Activated CD4-positive, alpha-beta memory T cell treated with anti-CD3 and anti-CD28 coated beads, Interleukin-2, amount 10 ng/mL, durations not matched to agents 7 days and 5 days (primary cell): ENCODE data around the gene NPR3. TPM values are rescaled to one million over a fixed set of nuclear protein-coding genes. Genes with fewer than 3 reads are reported as not detected.

Experiments used
- CTCF ChIA-PET: fragments of 350-600 bp; sonication (Branson Sonifier 250); formaldehyde crosslinking; loops from one replicate; lab custom pipeline; 2021; ENCODE audit warnings: antibody characterized with exemption, inconsistent platforms; lab: Charles Lee
- POLR2A ChIA-PET: fragments of 350-600 bp; sonication (Branson Sonifier 250); formaldehyde crosslinking; loops from one replicate; lab custom pipeline; 2021; ENCODE audit warnings: antibody characterized with exemption; lab: Charles Lee
- DNase-seq: peaks from one replicate; pipeline ENCODE4 v3.0.0-alpha.2; 2020
- H3K27ac Mint-ChIP-seq: one replicate; pipeline ENCODE4 v1.8.0; 2021; ENCODE audit warnings: mild to moderate bottlenecking, mixed read lengths
- H3K27me3 Mint-ChIP-seq: one replicate; pipeline ENCODE4 v1.8.0; 2021; ENCODE audit warnings: mixed read lengths
- H3K36me3 Mint-ChIP-seq: one replicate; pipeline ENCODE4 v1.8.0; 2021; ENCODE audit warnings: low read depth, mixed read lengths
- H3K4me1 Mint-ChIP-seq: one replicate; pipeline ENCODE4 v1.8.0; 2021; ENCODE audit warnings: mixed read lengths
- H3K4me3 Mint-ChIP-seq: one replicate; pipeline ENCODE4 v1.8.0; 2021; ENCODE audit warnings: mild to moderate bottlenecking, mixed read lengths
- H3K9me3 Mint-ChIP-seq: one replicate; pipeline ENCODE4 v1.8.0; 2021; ENCODE audit warnings: mixed read lengths
- total RNA-seq, 2 experiments: library from RNA; stranded (reverse); gene quantifications; one replicate each; pipeline ENCODE4 v1.2.3, GENCODE V29; 2021

NPR3 gene
- total RNA-seq, 2 experiments from 2014 or later = not detected

GRCh38 chr5:32721626-32722025 is 10.5 kb downstream of the NPR3 start:
- no peaks in the 10 kb centered on the region for H3K9me3 Mint-ChIP-seq
- no peak for DNase-seq
- H3K27ac Mint-ChIP-seq = no peak overlapping the region
- peaks cover 26% of the 10 kb centered on the region for H3K27me3 Mint-ChIP-seq
- POLR2A ChIA-PET = no interaction called here
- no peaks in the 10 kb centered on the region for H3K4me1 Mint-ChIP-seq
- CTCF ChIA-PET = no interaction called here
- no peaks in the 10 kb centered on the region for H3K36me3 Mint-ChIP-seq
- H3K4me3 Mint-ChIP-seq = no peak overlapping the region

GRCh38 chr5:32722957-32723356 is 11.8 kb downstream of the NPR3 start:
- POLR2A ChIA-PET = no interaction called here
- no peak for DNase-seq
- H3K36me3 Mint-ChIP-seq = no peaks in the 10 kb centered on the region
- no peak overlapping the region for H3K4me3 Mint-ChIP-seq
- no peak overlapping the region for H3K27ac Mint-ChIP-seq
- peaks cover 16% of the 10 kb centered on the region for H3K27me3 Mint-ChIP-seq
- CTCF ChIA-PET = no interaction called here
- no peaks in the 10 kb centered on the region for H3K9me3 Mint-ChIP-seq
- H3K4me1 Mint-ChIP-seq = no peaks in the 10 kb centered on the region

GRCh38 chr5:32724526-32724925 is 13.4 kb downstream of the NPR3 start:
- H3K27ac Mint-ChIP-seq = no peak overlapping the region
- H3K4me1 Mint-ChIP-seq = no peaks in the 10 kb centered on the region
- POLR2A ChIA-PET = no interaction called here

GRCh38 chr5:32726086-32726557 is 15.0 kb downstream of the NPR3 start:
- H3K9me3 Mint-ChIP-seq = no peaks in the 10 kb centered on the region
- H3K4me1 Mint-ChIP-seq = no peaks in the 10 kb centered on the region
- H3K27ac Mint-ChIP-seq = no peak overlapping the region
- no peak for DNase-seq
- peaks cover 10% of the 10 kb centered on the region for H3K27me3 Mint-ChIP-seq
- POLR2A ChIA-PET = no interaction called here
- H3K4me3 Mint-ChIP-seq = no peak overlapping the region
- CTCF ChIA-PET = no interaction called here
- H3K36me3 Mint-ChIP-seq = no peaks in the 10 kb centered on the region

More at GRCh38 chr5:32724526-32724925, 13.4 kb downstream of the NPR3 start:
- CTCF ChIA-PET = no interaction called here
- Mint-ChIP-seq H3K4me3 (no peak overlapping the region), H3K9me3 (no peaks in the 10 kb centered on the region), H3K27me3 (peaks cover 12% of the 10 kb centered on the region), H3K36me3 (no peaks in the 10 kb centered on the region)
- no peak for DNase-seq

- Mint-ChIP-seq H3K27me3 (peaks cover 9% of the 10 kb centered on the region), H3K36me3 (no peaks in the 10 kb centered on the region), H3K4me1 (no peaks in the 10 kb centered on the region), H3K4me3 (no peak overlapping the region), H3K9me3 (no peaks in the 10 kb centered on the region), H3K27ac (no peak overlapping the region)
- DNase-seq = no peak
- CTCF ChIA-PET = interaction anchor here (1.3 kb wide), 1 partner anchor 19 kb away, joined by 3 read pairs; no protein-coding TSS in a partner anchor
- POLR2A ChIA-PET = no interaction called here
Observed at GRCh38 chr5:32729651-32730050, 18.5 kb downstream of the NPR3 start.

GRCh38 chr5:32733590-32734340 is 22.6 kb downstream of the NPR3 start:
- H3K4me1 Mint-ChIP-seq = no peaks in the 10 kb centered on the region
- no peak overlapping the region for H3K4me3 Mint-ChIP-seq
- POLR2A ChIA-PET = no interaction called here
- DNase-seq = no peak
- CTCF ChIA-PET = no interaction called here
- H3K9me3 Mint-ChIP-seq = no peaks in the 10 kb centered on the region
- no peaks in the 10 kb centered on the region for H3K36me3 Mint-ChIP-seq
- no peak overlapping the region for H3K27ac Mint-ChIP-seq
- peaks cover 2% of the 10 kb centered on the region for H3K27me3 Mint-ChIP-seq

- Mint-ChIP-seq H3K4me3 (no peak overlapping the region), H3K4me1 (no peaks in the 10 kb centered on the region), H3K27ac (no peak overlapping the region), H3K9me3 (no peaks in the 10 kb centered on the region), H3K27me3 (peaks cover 2% of the 10 kb centered on the region), H3K36me3 (no peaks in the 10 kb centered on the region)
- ChIA-PET CTCF (no interaction called here), POLR2A (no interaction called here)
- DNase-seq = no peak
Observed at GRCh38 chr5:32734827-32735378, 23.8 kb downstream of the NPR3 start.

- Mint-ChIP-seq H3K4me1 (no peaks in the 10 kb centered on the region), H3K4me3 (no peak overlapping the region), H3K27me3 (peaks cover 2% of the 10 kb centered on the region), H3K36me3 (no peaks in the 10 kb centered on the region), H3K27ac (no peak overlapping the region), H3K9me3 (no peaks in the 10 kb centered on the region)
- no peak for DNase-seq
- POLR2A ChIA-PET = no interaction called here
- CTCF ChIA-PET = interaction anchor here (0.7 kb wide), 2 partner anchors 69 to 1221 kb away, joined by 3 read pairs; no protein-coding TSS in a partner anchor
Observed at GRCh38 chr5:32735512-32735911, 24.4 kb downstream of the NPR3 start.

- POLR2A ChIA-PET = no interaction called here
- Mint-ChIP-seq H3K9me3 (no peaks in the 10 kb centered on the region), H3K27me3 (peaks cover 2% of the 10 kb centered on the region), H3K4me3 (no peak overlapping the region), H3K27ac (no peak overlapping the region), H3K4me1 (no peaks in the 10 kb centered on the region), H3K36me3 (no peaks in the 10 kb centered on the region)
- CTCF ChIA-PET = no interaction called here
- no peak for DNase-seq
Observed at GRCh38 chr5:32736842-32737241, 25.7 kb downstream of the NPR3 start.

- Mint-ChIP-seq H3K36me3 (no peaks in the 10 kb centered on the region), H3K4me1 (no peaks in the 10 kb centered on the region), H3K27ac (no peak overlapping the region), H3K27me3 (no peaks in the 10 kb centered on the region), H3K9me3 (no peaks in the 10 kb centered on the region), H3K4me3 (no peak overlapping the region)
- DNase-seq = no peak
- CTCF ChIA-PET = no interaction called here
- POLR2A ChIA-PET = no interaction called here
Observed at GRCh38 chr5:32740651-32741050, 29.5 kb downstream of the NPR3 start.

GRCh38 chr5:32745317-32745716 is 34.2 kb downstream of the NPR3 start:
- ChIA-PET CTCF (no interaction called here), POLR2A (no interaction called here)
- no peaks in the 10 kb centered on the region for H3K27me3 Mint-ChIP-seq
- no peak overlapping the region for H3K27ac Mint-ChIP-seq
- H3K36me3 Mint-ChIP-seq = no peaks in the 10 kb centered on the region
- H3K4me1 Mint-ChIP-seq = no peaks in the 10 kb centered on the region
- no peak for DNase-seq
- no peaks in the 10 kb centered on the region for H3K9me3 Mint-ChIP-seq
- H3K4me3 Mint-ChIP-seq = no peak overlapping the region

GRCh38 chr5:32752411-32752810 is 41.3 kb downstream of the NPR3 start:
- peaks cover 3% of the 10 kb centered on the region for H3K9me3 Mint-ChIP-seq
- ChIA-PET POLR2A (no interaction called here), CTCF (no interaction called here)
- H3K4me3 Mint-ChIP-seq = no peak overlapping the region
- DNase-seq = no peak
- H3K4me1 Mint-ChIP-seq = no peaks in the 10 kb centered on the region
- H3K27me3 Mint-ChIP-seq = no peaks in the 10 kb centered on the region
- H3K27ac Mint-ChIP-seq = no peak overlapping the region
- H3K36me3 Mint-ChIP-seq = no peaks in the 10 kb centered on the region

- no peak overlapping the region for H3K27ac Mint-ChIP-seq
- H3K27me3 Mint-ChIP-seq = no peaks in the 10 kb centered on the region
- no peaks in the 10 kb centered on the region for H3K4me1 Mint-ChIP-seq
- ChIA-PET CTCF (no interaction called here), POLR2A (no interaction called here)
- H3K4me3 Mint-ChIP-seq = no peak overlapping the region
- H3K9me3 Mint-ChIP-seq = peaks cover 3% of the 10 kb centered on the region
- H3K36me3 Mint-ChIP-seq = no peaks in the 10 kb centered on the region
- DNase-seq = no peak
Observed at GRCh38 chr5:32753051-32753450, 41.9 kb downstream of the NPR3 start.

- no peak for DNase-seq
- Mint-ChIP-seq H3K27ac (no peak overlapping the region), H3K27me3 (no peaks in the 10 kb centered on the region)
Observed at GRCh38 chr5:32753765-32754164, 42.6 kb downstream of the NPR3 start.

More at GRCh38 chr5:32753765-32754164, 42.6 kb downstream of the NPR3 start:
- ChIA-PET POLR2A (no interaction called here), CTCF (no interaction called here)
- H3K4me1 Mint-ChIP-seq = no peaks in the 10 kb centered on the region
- H3K9me3 Mint-ChIP-seq = peaks cover 3% of the 10 kb centered on the region
- no peaks in the 10 kb centered on the region for H3K36me3 Mint-ChIP-seq
- no peak overlapping the region for H3K4me3 Mint-ChIP-seq
